SK-N-SH (cell line): ENCODE data around the gene AKAP6. TPM values are rescaled to one million over a fixed set of nuclear protein-coding genes. Genes with fewer than 3 reads are reported as not detected.

ENCODE experiments used
- CTCF ChIA-PET: fragments of 300-600, 350-600 bp; formaldehyde crosslinking; extraction: SDS; loops from one replicate; lab custom pipeline; 2021; lab: Yijun Ruan, JAX
- POLR2A ChIA-PET: fragments of 350-600 bp; sonication (Branson Sonifier 250); formaldehyde crosslinking; extraction: SDS; loops from one replicate; lab custom pipeline; 2020; ENCODE audit warnings: antibody characterized with exemption, inconsistent platforms; lab: Yijun Ruan, JAX
- DNase-seq: peaks from one replicate; pipeline ENCODE4 v3.0.0; 2012
- H2AFZ ChIP-seq: fragments of 200-600 bp; sonication (generic); 2 replicates; pipeline ENCODE4 v1.8.1; 2016; ENCODE audit warnings: antibody characterized with exemption, mild to moderate bottlenecking, low read depth
- H3F3A ChIP-seq: fragments of 200-600 bp; sonication (generic); replicated peaks from 2 replicates; pipeline ENCODE3; 2016; ENCODE audit warnings: antibody characterized with exemption, mild to moderate bottlenecking; ENCODE audit not compliant: insufficient read depth
- H3K27ac ChIP-seq, 2 experiments: fragments of 200-500 bp in 1 of 2; fragments of 200-600 bp in 1 of 2; sonication (Bioruptor generic) in 1 of 2; sonication (generic), shearing (Covaris generic) in 1 of 2; 2 replicates each; pipeline versions ENCODE4 v1.5.1 to v1.6.1; 2014 to 2016; ENCODE audit warnings: low read depth in 2 of 2, inconsistent platforms in 1 of 2, low read length in 1 of 2, mild to moderate bottlenecking in 1 of 2, mixed read lengths in 1 of 2
- H3K27me3 ChIP-seq: fragments of 200-600 bp; sonication (generic), shearing (Covaris generic); 2 replicates; pipeline ENCODE4 v1.6.1; 2016; ENCODE audit warnings: mixed run types; ENCODE audit not compliant: insufficient read depth
- H3K36me3 ChIP-seq, 2 experiments: fragments of 200-500 bp in 1 of 2; fragments of 200-600 bp in 1 of 2; sonication (Bioruptor generic) in 1 of 2; sonication (generic) in 1 of 2; replicated peaks in 1 of 2; 2 replicates each; pipeline versions ENCODE3 to v1.5.1; 2014 to 2016; ENCODE audit warnings: low read length in 1 of 2, mild to moderate bottlenecking in 1 of 2; ENCODE audit not compliant: insufficient read depth in 2 of 2, control insufficient read depth in 1 of 2
- H3K4me1 ChIP-seq, 2 experiments: fragments of 200-500 bp in 1 of 2; fragments of 200-600 bp in 1 of 2; sonication (Bioruptor generic) in 1 of 2; sonication (generic), shearing (Covaris generic) in 1 of 2; 2 replicates each; pipeline versions ENCODE4 v1.5.1 to v1.6.1; 2014 to 2016; ENCODE audit warnings: low read depth in 1 of 2, low read length in 1 of 2, mixed run types in 1 of 2; ENCODE audit not compliant: insufficient read depth in 2 of 2, control insufficient read depth in 1 of 2
- H3K4me2 ChIP-seq: fragments of 200-600 bp; sonication (generic), shearing (Covaris generic); 2 replicates; pipeline ENCODE4 v1.6.1; 2017; ENCODE audit warnings: mixed run types
- H3K4me3 ChIP-seq, 2 experiments: fragments of 200-500 bp in 1 of 2; fragments of 200-600 bp in 1 of 2; sonication (Bioruptor generic) in 1 of 2; sonication (generic), shearing (Covaris generic) in 1 of 2; 2 replicates each; pipeline versions ENCODE4 v1.5.1 to v1.8.1; 2014 to 2016; ENCODE audit warnings: low read depth in 2 of 2, inconsistent platforms in 1 of 2, low read length in 1 of 2, mild to moderate bottlenecking in 1 of 2, mixed read lengths in 1 of 2, moderate library complexity in 1 of 2
- H3K79me2 ChIP-seq: fragments of 200-600 bp; sonication (generic); 2 replicates; pipeline ENCODE4 v1.8.1; 2017; ENCODE audit warnings: mild to moderate bottlenecking; ENCODE audit not compliant: insufficient read depth
- H3K9ac ChIP-seq: fragments of 200-600 bp; sonication (generic); 2 replicates; pipeline ENCODE4 v1.6.1; 2017; ENCODE audit warnings: mixed run types
- H3K9me2 ChIP-seq: fragments of 200-600 bp; sonication (generic); 2 replicates; pipeline ENCODE4 v1.6.1; 2017; ENCODE audit warnings: mixed run types
- H3K9me3 ChIP-seq: fragments of 200-600 bp; sonication (generic); 2 replicates; pipeline ENCODE4 v1.6.1; 2017; ENCODE audit warnings: mixed run types, mild to moderate bottlenecking, moderate library complexity
- H4K20me1 ChIP-seq: fragments of 200-600 bp; sonication (generic); 2 replicates; pipeline ENCODE4 v1.6.1; 2017; ENCODE audit warnings: mild to moderate bottlenecking, mixed run types; ENCODE audit not compliant: insufficient read depth
- ELF1 ChIP-seq: IDR thresholded peaks from 2 replicates; pipeline ENCODE4 v1.4.0; 2012
- EP300 ChIP-seq, 2 experiments: IDR thresholded peaks; 2 replicates each; pipeline versions ENCODE4 v1.4.0 to v1.6.1; 2012; ENCODE audit warnings: borderline replicate concordance in 1 of 2, low read depth in 1 of 2, low read length in 1 of 2
- EZH2phosphoT487 ChIP-seq: fragments of 200-600 bp; sonication (generic); IDR thresholded peaks from 2 replicates; pipeline ENCODE4 v1.6.1; 2017; ENCODE audit warnings: low read depth, mixed run types, mild to moderate bottlenecking, antibody characterized with exemption, moderate library complexity, borderline replicate concordance
- FOSL2 ChIP-seq: IDR thresholded peaks from 2 replicates; pipeline ENCODE4 v1.4.0; 2012; ENCODE audit warnings: low read depth, mild to moderate bottlenecking, moderate library complexity, borderline replicate concordance
- FOXJ3 ChIP-seq: sonication (generic); formaldehyde crosslinking; IDR thresholded peaks from 2 replicates; pipeline ENCODE4 v1.5.1; 2020; ENCODE audit warnings: mild to moderate bottlenecking, missing genetic modification reagents
- JUND ChIP-seq: IDR thresholded peaks from 2 replicates; pipeline ENCODE4 v1.4.0; 2012
- MXI1 ChIP-seq: IDR thresholded peaks from 2 replicates; pipeline ENCODE4 v1.6.1; 2012; ENCODE audit warnings: mild to moderate bottlenecking, low read depth, low read length, improper control_type of control experiment
- NFIC ChIP-seq: IDR thresholded peaks from 2 replicates; pipeline ENCODE4 v1.4.0; 2012; ENCODE audit warnings: borderline replicate concordance
- POLR2AphosphoS5 ChIP-seq: IDR thresholded peaks from 2 replicates; pipeline ENCODE4 v1.6.1; 2012; ENCODE audit warnings: low read depth, low read length
- RAD21 ChIP-seq: IDR thresholded peaks from 2 replicates; pipeline ENCODE4 v1.6.1; 2012; ENCODE audit warnings: mild to moderate bottlenecking, low read length
- RCOR1 ChIP-seq: fragments of 150-350 bp; IDR thresholded peaks from 2 replicates; pipeline ENCODE4 v1.6.1; 2017; ENCODE audit warnings: antibody characterized with exemption, low read length
- SIN3A ChIP-seq: IDR thresholded peaks from 2 replicates; pipeline ENCODE4 v1.6.1; 2012; ENCODE audit warnings: low read depth, mild to moderate bottlenecking, low read length, moderate library complexity, borderline replicate concordance
- SMC3 ChIP-seq: IDR thresholded peaks from 2 replicates; pipeline ENCODE4 v1.6.1; 2012; ENCODE audit warnings: low read depth, low read length, improper control_type of control experiment
- TAF1 ChIP-seq: IDR thresholded peaks from 2 replicates; pipeline ENCODE4 v1.6.1; 2012; ENCODE audit warnings: low read depth, mild to moderate bottlenecking, low read length, moderate library complexity, borderline replicate concordance
- TCF12 ChIP-seq: IDR thresholded peaks from 2 replicates; pipeline ENCODE4 v1.4.0; 2012
- USF2 ChIP-seq: fragments of 150-350 bp; IDR thresholded peaks from 2 replicates; pipeline ENCODE4 v1.6.1; 2017; ENCODE audit warnings: antibody characterized with exemption, low read length, low read depth, borderline replicate concordance
- YY1 ChIP-seq: IDR thresholded peaks from 2 replicates; pipeline ENCODE4 v1.4.0; 2012; ENCODE audit warnings: low read depth, mild to moderate bottlenecking
- WGBS: methylation state at CpG from one replicate; pipeline ENCODE4 v1.1.6; 2017; ENCODE audit warnings: low lambda C conversion rate; 5-methylcytosine and 5-hydroxymethylcytosine counted together
- polyA plus RNA-seq, 3 experiments: library from polyadenylated mRNA; depleted of rRNA; stranded (reverse); fragments of >200 nt; gene quantifications; 2 replicates each; pipeline ENCODE4 v1.2.3, GENCODE V29; 2012
- TF ChIP-seq, protein P1 (sequence below): fragments of 150-350 bp; IDR thresholded peaks from 2 replicates; pipeline ENCODE4 v1.6.1; 2016; ENCODE audit warnings: mild to moderate bottlenecking, low read depth, low read length
- TF ChIP-seq, protein P2 (sequence below): IDR thresholded peaks from 2 replicates; pipeline ENCODE4 v1.6.1; 2012; ENCODE audit warnings: mild to moderate bottlenecking, low read depth, low read length, moderate library complexity

The AKAP6 gene
- polyA plus RNA-seq, 1 of the 3 experiments (the other 2 are of a cell fraction) = 1.7 TPM

DNA sequence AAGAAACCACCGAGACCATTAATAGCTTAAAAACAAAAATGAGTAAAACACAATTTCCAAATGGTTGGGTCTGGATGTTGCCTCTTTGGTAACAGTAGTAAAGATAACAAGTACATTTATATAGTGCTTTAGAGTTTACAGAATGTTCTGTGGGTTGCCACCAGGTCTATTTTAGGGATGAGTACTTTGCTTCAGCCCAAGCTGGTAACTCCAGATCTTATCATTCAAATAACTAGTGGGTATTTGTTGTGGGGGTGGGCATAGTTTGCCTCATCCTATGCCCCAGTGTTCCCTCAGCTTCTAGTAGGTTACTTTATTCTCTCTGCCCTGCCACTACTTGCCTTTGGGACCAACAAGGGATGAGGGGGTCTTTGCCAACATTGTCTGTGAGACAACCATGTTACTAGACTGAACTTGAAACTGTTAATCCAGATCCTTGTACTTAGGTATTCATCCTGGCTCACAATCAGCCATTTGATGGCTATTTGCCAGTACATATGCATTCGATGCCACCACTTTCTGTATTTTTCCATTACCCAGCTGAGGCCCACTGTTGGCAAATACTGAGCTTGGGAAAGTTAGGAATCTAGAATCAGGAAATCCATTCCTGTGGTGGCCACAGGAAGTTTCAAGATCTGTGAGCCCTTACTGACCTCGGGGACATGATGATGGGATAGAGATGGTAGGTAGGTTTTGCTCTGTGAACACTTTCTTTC lies 17.6 kb upstream of the AKAP6 start:
- H3K4me1 ChIP-seq = peaks cover 0 to 11% of the 10 kb centered on the region in 2 experiments; a peak in 2 of 4 replicates
- H3K79me2 ChIP-seq = no peaks in the 10 kb centered on the region
- DNase-seq = no peak
- H2AFZ ChIP-seq = peak overlapping the region; percentile 54; the same call in 1 of the 2 replicates
- no peaks in the 10 kb centered on the region for H3K9me2 ChIP-seq
- no peak overlapping the region for H3K27ac ChIP-seq
- H3K9me3 ChIP-seq = no peaks in the 10 kb centered on the region
- H3K4me3 ChIP-seq = no peak overlapping the region
- H3K4me2 ChIP-seq = no peak overlapping the region
- 78% methylated on average over 3 of the region's 3 CpGs for WGBS
- no peaks in the 10 kb centered on the region for H4K20me1 ChIP-seq
- TF ChIP-seq, protein P1, sequence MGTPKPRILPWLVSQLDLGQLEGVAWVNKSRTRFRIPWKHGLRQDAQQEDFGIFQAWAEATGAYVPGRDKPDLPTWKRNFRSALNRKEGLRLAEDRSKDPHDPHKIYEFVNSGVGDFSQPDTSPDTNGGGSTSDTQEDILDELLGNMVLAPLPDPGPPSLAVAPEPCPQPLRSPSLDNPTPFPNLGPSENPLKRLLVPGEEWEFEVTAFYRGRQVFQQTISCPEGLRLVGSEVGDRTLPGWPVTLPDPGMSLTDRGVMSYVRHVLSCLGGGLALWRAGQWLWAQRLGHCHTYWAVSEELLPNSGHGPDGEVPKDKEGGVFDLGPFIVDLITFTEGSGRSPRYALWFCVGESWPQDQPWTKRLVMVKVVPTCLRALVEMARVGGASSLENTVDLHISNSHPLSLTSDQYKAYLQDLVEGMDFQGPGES = no peak
- peak; percentile 19; the same call in 1 of the 2 replicates for TF ChIP-seq NFIC
- CTCF ChIA-PET = no interaction called here
- no peak overlapping the region for H3K9ac ChIP-seq
- POLR2A ChIA-PET = no interaction called here
- no peaks in the 10 kb centered on the region for H3F3A ChIP-seq
- no peaks in the 10 kb centered on the region for H3K27me3 ChIP-seq
- H3K36me3 ChIP-seq = no peaks in the 10 kb centered on the region

GRCh38 chr14:32312010-32312331 lies 17.1 kb upstream of the AKAP6 start:
- H3K9ac ChIP-seq = no peak overlapping the region
- no peak overlapping the region for H3K27ac ChIP-seq
- peaks cover 0 to 11% of the 10 kb centered on the region in 2 experiments; a peak in 2 of 4 replicates for H3K4me1 ChIP-seq
- H3K9me3 ChIP-seq = no peaks in the 10 kb centered on the region
- H3K4me3 ChIP-seq = no peak overlapping the region
- H3F3A ChIP-seq = no peaks in the 10 kb centered on the region
- WGBS = 82% methylated on average over 4 of the region's 4 CpGs
- DNase-seq = no peak
- H4K20me1 ChIP-seq = no peaks in the 10 kb centered on the region
- H3K36me3 ChIP-seq = no peaks in the 10 kb centered on the region
- TF ChIP-seq ELF1 (no peak), TCF12 (no peak), POLR2AphosphoS5 (no peak), EZH2phosphoT487 (no peak), EP300 (IDR thresholded peaks at IDR 0.05; ENCODE audit: borderline replicate concordance in 1 of 2, low read depth in 1 of 2, low read length in 1 of 2) (no peak), USF2 (no peak), JUND (no peak), RCOR1 (no peak), FOXJ3 (no peak), TAF1 (no peak), MXI1 (no peak), YY1 (no peak), FOSL2 (no peak), RAD21 (no peak), SIN3A (no peak), SMC3 (no peak)
- TF ChIP-seq, protein P1 = no peak
- TF ChIP-seq, protein P2, sequence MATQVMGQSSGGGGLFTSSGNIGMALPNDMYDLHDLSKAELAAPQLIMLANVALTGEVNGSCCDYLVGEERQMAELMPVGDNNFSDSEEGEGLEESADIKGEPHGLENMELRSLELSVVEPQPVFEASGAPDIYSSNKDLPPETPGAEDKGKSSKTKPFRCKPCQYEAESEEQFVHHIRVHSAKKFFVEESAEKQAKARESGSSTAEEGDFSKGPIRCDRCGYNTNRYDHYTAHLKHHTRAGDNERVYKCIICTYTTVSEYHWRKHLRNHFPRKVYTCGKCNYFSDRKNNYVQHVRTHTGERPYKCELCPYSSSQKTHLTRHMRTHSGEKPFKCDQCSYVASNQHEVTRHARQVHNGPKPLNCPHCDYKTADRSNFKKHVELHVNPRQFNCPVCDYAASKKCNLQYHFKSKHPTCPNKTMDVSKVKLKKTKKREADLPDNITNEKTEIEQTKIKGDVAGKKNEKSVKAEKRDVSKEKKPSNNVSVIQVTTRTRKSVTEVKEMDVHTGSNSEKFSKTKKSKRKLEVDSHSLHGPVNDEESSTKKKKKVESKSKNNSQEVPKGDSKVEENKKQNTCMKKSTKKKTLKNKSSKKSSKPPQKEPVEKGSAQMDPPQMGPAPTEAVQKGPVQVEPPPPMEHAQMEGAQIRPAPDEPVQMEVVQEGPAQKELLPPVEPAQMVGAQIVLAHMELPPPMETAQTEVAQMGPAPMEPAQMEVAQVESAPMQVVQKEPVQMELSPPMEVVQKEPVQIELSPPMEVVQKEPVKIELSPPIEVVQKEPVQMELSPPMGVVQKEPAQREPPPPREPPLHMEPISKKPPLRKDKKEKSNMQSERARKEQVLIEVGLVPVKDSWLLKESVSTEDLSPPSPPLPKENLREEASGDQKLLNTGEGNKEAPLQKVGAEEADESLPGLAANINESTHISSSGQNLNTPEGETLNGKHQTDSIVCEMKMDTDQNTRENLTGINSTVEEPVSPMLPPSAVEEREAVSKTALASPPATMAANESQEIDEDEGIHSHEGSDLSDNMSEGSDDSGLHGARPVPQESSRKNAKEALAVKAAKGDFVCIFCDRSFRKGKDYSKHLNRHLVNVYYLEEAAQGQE = no peak
- no peak overlapping the region for H3K4me2 ChIP-seq
- H3K27me3 ChIP-seq = no peaks in the 10 kb centered on the region
- H2AFZ ChIP-seq = peak overlapping the region; percentile 54
- POLR2A ChIA-PET = no interaction called here
- H3K9me2 ChIP-seq = no peaks in the 10 kb centered on the region
- CTCF ChIA-PET = interaction anchor here (1.1 kb wide), 1 partner anchor 17 kb away, joined by 3 read pairs; the partner anchor contains the start of gene AKAP6
- H3K79me2 ChIP-seq = no peaks in the 10 kb centered on the region
